OCI-LY7 (cell line): ENCODE results near the gene AHR. TPM values are rescaled to one million over a fixed set of nuclear protein-coding genes. Genes with fewer than 3 reads are reported as not detected.

ENCODE experiments used
- BruUV-seq: library from RNA; stranded (reverse); fragments of 400-500 nt; replicated peaks from 2 replicates; lab custom pipeline; 2021; lab: Mats Ljungman, UMichigan
- CTCF ChIA-PET: fragments of 300-600 bp; sonication (Branson Sonifier 250); formaldehyde crosslinking; loops from one replicate; lab custom pipeline; 2022; ENCODE audit warnings: antibody characterized with exemption; ENCODE audit not compliant: unreplicated experiment; lab: Charles Lee
- POLR2A ChIA-PET: fragments of 300-600 bp; sonication (Branson Sonifier 250); formaldehyde crosslinking; loops from one replicate; lab custom pipeline; 2022; ENCODE audit warnings: antibody characterized with exemption; lab: Charles Lee
- DNase-seq: peaks from one replicate; pipeline ENCODE4 v3.0.0-alpha.2; 2015; ENCODE audit warnings: low spot score
- H2AFZ ChIP-seq: fragments of 200-600 bp; sonication (generic), shearing (Covaris generic); 2 replicates; pipeline ENCODE4 v1.6.1; 2014; ENCODE audit warnings: mild to moderate bottlenecking, antibody characterized with exemption, low read length, moderate library complexity
- H3K27ac ChIP-seq: fragments of 200-600 bp; sonication (generic); 2 replicates; pipeline ENCODE4 v1.5.1; 2014; ENCODE audit warnings: mixed run types, low read depth, mild to moderate bottlenecking, moderate library complexity, low read length, inconsistent platforms; ENCODE audit not compliant: poor library complexity, severe bottlenecking
- H3K36me3 ChIP-seq: fragments of 200-600 bp; sonication (generic); 2 replicates; pipeline ENCODE4 v1.6.1; 2014; ENCODE audit warnings: mild to moderate bottlenecking, antibody characterized with exemption, low read length, moderate library complexity, mixed read lengths; ENCODE audit not compliant: insufficient read depth
- H3K4me1 ChIP-seq: fragments of 200-600 bp; sonication (generic); 2 replicates; pipeline ENCODE4 v1.5.1; 2014; ENCODE audit warnings: mild to moderate bottlenecking, low read length; ENCODE audit not compliant: insufficient read depth, poor library complexity, severe bottlenecking
- H3K4me2 ChIP-seq: fragments of 200-600 bp; sonication (generic); 2 replicates; pipeline ENCODE4 v1.6.1; 2014; ENCODE audit warnings: mild to moderate bottlenecking, low read length
- H3K4me3 ChIP-seq: fragments of 200-600 bp; sonication (generic); 2 replicates; pipeline ENCODE4 v1.5.1; 2014; ENCODE audit warnings: mild to moderate bottlenecking, low read depth, low read length; ENCODE audit not compliant: poor library complexity, severe bottlenecking
- H3K79me2 ChIP-seq: fragments of 200-600 bp; sonication (generic); 2 replicates; pipeline ENCODE4 v1.6.1; 2016; ENCODE audit warnings: low read depth, mild to moderate bottlenecking, low read length, moderate library complexity, mixed read lengths; ENCODE audit not compliant: insufficient read depth
- H3K9me2 ChIP-seq: fragments of 200-600 bp; sonication (generic); 2 replicates; pipeline ENCODE4 v1.6.1; 2016; ENCODE audit warnings: mild to moderate bottlenecking, low read length, mixed read lengths; ENCODE audit not compliant: insufficient read depth
- H3K9me3 ChIP-seq: fragments of 200-600 bp; sonication (generic); 2 replicates; pipeline ENCODE4 v1.6.1; 2014; ENCODE audit warnings: mild to moderate bottlenecking, mixed run types, low read length, mixed read lengths
- H4K20me1 ChIP-seq: fragments of 200-600 bp; sonication (generic); 2 replicates; pipeline ENCODE4 v1.6.1; 2014; ENCODE audit warnings: mild to moderate bottlenecking, antibody characterized with exemption, low read length, moderate library complexity, mixed read lengths; ENCODE audit not compliant: insufficient read depth
- EZH2phosphoT487 ChIP-seq: fragments of 200-600 bp; sonication (generic); IDR thresholded peaks from 2 replicates; pipeline ENCODE4 v1.6.1; 2018; ENCODE audit warnings: low read depth, borderline replicate concordance, mild to moderate bottlenecking, mixed run types, antibody characterized with exemption, low read length, moderate library complexity, mixed read lengths
- intact Hi-C: fragments of 100-400 bp; cut with micrococcal nuclease; formaldehyde crosslinking; loops from one replicate; pipeline ENCODE4 v1.10.0; 2022; ENCODE audit not compliant: unreplicated experiment
- total RNA-seq, 2 experiments: library from RNA; depleted of rRNA in 1 of 2; stranded (reverse); fragments of >200 nt in 1 of 2; shearing (Covaris generic) in 1 of 2; gene quantifications; 2 replicates each; pipeline ENCODE4 v1.2.3, GENCODE V29; 2014 to 2022
- TF ChIP-seq, protein P1 (sequence below): fragments of 200-600 bp; sonication (generic); conservative IDR thresholded peaks from 2 replicates; pipeline ENCODE4 v1.5.1; 2014; ENCODE audit warnings: mild to moderate bottlenecking, antibody characterized with exemption, low read length, moderate library complexity, mixed read lengths

AHR gene
- total RNA-seq, 2 experiments from 2014 or later: not detected

DNA sequence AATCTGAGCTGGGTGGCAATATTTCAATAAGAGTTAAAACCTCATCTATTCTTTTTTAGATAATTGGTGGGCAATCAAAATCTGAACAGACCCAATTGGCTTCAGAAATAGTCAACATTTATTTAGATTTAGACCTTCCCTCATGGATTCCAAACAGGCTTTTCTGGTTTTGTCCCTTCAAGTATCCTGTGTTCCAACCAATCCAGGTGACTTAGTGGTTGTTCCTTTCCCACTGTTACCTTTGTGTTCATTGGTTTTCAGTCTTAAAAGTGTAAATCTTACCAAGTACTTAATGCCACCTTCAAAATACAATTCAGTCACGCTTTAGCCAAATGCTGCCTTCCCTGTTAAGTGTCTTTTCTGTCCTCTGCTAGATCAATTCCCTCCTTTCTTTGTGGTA lies 85.9 kb downstream of the AHR start:
- H4K20me1 ChIP-seq: no peaks in the 10 kb centered on the region
- H2AFZ ChIP-seq: no peak overlapping the region
- TF ChIP-seq, protein P1, sequence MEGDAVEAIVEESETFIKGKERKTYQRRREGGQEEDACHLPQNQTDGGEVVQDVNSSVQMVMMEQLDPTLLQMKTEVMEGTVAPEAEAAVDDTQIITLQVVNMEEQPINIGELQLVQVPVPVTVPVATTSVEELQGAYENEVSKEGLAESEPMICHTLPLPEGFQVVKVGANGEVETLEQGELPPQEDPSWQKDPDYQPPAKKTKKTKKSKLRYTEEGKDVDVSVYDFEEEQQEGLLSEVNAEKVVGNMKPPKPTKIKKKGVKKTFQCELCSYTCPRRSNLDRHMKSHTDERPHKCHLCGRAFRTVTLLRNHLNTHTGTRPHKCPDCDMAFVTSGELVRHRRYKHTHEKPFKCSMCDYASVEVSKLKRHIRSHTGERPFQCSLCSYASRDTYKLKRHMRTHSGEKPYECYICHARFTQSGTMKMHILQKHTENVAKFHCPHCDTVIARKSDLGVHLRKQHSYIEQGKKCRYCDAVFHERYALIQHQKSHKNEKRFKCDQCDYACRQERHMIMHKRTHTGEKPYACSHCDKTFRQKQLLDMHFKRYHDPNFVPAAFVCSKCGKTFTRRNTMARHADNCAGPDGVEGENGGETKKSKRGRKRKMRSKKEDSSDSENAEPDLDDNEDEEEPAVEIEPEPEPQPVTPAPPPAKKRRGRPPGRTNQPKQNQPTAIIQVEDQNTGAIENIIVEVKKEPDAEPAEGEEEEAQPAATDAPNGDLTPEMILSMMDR: no peak
- no peak for TF ChIP-seq EZH2phosphoT487
- no peaks in the 10 kb centered on the region for H3K9me3 ChIP-seq
- POLR2A ChIA-PET: no interaction called here
- BruUV-seq: no TSS peak
- no peak for DNase-seq
- H3K79me2 ChIP-seq: no peaks in the 10 kb centered on the region
- no peak overlapping the region for H3K4me3 ChIP-seq
- no peak overlapping the region for H3K4me2 ChIP-seq
- no peak overlapping the region for H3K27ac ChIP-seq
- no peaks in the 10 kb centered on the region for H3K36me3 ChIP-seq
- no peaks in the 10 kb centered on the region for H3K9me2 ChIP-seq
- H3K4me1 ChIP-seq: no peaks in the 10 kb centered on the region
- CTCF ChIA-PET: no interaction called here
- intact Hi-C loops: no loop called here

DNA sequence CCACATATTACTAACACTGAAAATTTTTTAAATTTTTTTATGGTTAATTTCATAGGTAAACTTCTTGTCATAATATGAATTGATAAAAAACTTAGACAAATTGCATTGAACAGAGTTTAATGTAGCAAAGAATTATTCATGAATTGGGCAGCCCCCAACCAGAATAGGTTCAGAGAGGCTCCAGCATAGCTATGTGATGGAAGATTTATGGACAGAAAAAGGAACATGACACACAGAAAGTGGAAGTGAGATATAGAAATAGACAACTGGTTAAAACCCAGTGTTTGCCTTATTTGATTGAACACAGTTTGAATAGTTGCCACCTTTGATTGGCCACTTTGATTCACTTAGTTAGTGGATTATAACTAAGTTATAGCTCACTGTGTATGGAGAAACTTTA lies 87.2 kb downstream of the AHR start:
- H3K4me1 ChIP-seq: no peaks in the 10 kb centered on the region
- no peak for DNase-seq
- no peak overlapping the region for H2AFZ ChIP-seq
- H3K9me3 ChIP-seq: no peaks in the 10 kb centered on the region
- TF ChIP-seq, protein P1: no peak
- no peak for TF ChIP-seq EZH2phosphoT487
- no peak overlapping the region for H3K4me3 ChIP-seq
- no peaks in the 10 kb centered on the region for H3K9me2 ChIP-seq
- no peak overlapping the region for H3K4me2 ChIP-seq
- no peaks in the 10 kb centered on the region for H4K20me1 ChIP-seq
- CTCF ChIA-PET: no interaction called here
- POLR2A ChIA-PET: interaction anchor here (0.7 kb wide), 1 partner anchor 9 kb away, joined by 3 read pairs; no protein-coding TSS in a partner anchor
- H3K36me3 ChIP-seq: no peaks in the 10 kb centered on the region
- H3K79me2 ChIP-seq: no peaks in the 10 kb centered on the region
- BruUV-seq: no TSS peak
- H3K27ac ChIP-seq: no peak overlapping the region
- intact Hi-C loops: no loop called here

DNA sequence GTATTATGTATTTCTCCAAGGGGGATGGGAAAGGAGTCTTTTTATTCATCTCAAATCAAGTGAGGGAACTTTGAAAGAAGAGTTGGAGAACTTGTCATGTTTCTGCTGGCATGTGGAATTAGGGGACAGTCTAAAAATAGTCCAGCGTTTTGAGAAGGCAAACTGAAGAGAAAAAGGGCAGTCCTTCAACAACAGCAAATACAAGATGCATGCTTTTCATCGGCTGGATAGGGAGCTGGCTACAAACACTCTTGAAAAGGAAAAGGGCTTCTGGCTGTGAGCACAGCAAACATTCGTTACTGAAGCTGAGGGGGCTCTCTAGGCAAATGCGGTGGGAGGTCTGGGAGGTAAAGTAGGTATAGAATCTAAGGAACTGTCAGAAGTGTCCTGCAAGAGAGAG lies 91.9 kb downstream of the AHR start:
- DNase-seq: no peak
- TF ChIP-seq EZH2phosphoT487: no peak
- TF ChIP-seq, protein P1: no peak
- Histone ChIP-seq H4K20me1 (no peaks in the 10 kb centered on the region), H3K36me3 (no peaks in the 10 kb centered on the region), H3K27ac (no peak overlapping the region), H3K4me1 (no peaks in the 10 kb centered on the region), H3K9me2 (no peaks in the 10 kb centered on the region), H3K79me2 (no peaks in the 10 kb centered on the region), H3K9me3 (no peaks in the 10 kb centered on the region), H3K4me2 (no peak overlapping the region), H2AFZ (no peak overlapping the region), H3K4me3 (no peak overlapping the region)
- BruUV-seq: no TSS peak
- ChIA-PET CTCF (no interaction called here), POLR2A (interaction anchor here (0.7 kb wide), 1 partner anchor 1577 kb away, joined by 3 read pairs; no protein-coding TSS in a partner anchor)
- intact Hi-C loops: no loop called here
